DMS 273 (cell line): ENCODE results near the gene PIGT.
A peak's percentile ranks its signal among the peaks of the same experiment; 100 is the strongest.

Source experiments
- DNase-seq: peaks from one replicate; lab custom pipeline; 2025; ENCODE audit not compliant: unreplicated experiment; lab: John Stamatoyannopoulos, UW

The PIGT gene

DNA sequence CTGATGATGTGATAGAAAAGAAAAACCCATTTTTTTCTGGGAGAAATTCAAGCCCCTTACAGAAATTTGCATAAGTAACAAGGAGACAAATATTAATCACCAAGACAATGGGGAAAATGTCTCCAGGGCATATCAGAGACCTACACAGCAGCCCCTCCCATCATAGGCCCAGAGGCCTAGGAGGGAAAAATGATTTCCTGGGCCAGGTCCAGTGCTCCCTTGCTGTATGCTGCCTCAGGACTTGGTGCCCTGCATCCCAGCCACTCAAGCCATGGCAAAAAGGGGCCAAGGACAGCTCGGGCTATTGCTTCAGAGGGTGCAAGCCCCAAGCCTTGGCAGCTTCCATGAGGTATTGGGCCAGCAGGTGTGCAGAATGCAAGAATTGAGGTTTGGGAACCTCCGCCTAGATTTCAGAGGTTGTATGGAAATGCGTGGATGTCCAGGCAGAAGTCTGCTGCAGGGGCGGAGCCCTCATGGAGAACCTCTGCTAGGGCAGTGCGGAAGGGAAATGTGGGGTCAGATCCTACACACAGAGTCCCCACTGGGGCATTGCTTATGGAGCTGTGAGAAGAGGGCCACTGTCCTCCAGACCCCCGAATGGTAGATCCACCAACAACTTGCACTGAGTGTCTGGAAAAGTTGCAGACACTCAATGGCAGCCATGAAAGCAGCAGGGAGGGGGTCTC is 15.5 kb upstream of the PIGT start:
- DNase-seq, result no peak

DNA sequence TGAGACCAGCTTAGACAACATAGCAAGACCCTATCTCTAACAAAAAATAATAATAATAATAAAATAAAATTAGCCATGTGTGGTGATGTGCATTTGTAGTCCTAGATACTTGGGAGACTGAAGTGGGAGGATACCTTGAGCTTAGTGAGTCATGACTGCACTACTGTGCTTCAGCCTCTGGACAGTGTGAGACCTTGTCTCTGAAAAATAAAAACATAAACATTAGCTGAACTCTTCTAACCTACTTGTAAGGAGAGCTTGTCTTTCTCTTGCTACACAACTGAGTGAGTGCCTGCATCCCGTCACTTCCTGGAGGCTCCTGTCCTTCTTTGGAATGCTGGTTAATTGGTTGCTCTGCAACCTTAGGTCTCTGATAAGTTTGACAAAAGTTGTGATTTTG is 13.0 kb upstream of the PIGT start:
- no peak for DNase-seq

DNA sequence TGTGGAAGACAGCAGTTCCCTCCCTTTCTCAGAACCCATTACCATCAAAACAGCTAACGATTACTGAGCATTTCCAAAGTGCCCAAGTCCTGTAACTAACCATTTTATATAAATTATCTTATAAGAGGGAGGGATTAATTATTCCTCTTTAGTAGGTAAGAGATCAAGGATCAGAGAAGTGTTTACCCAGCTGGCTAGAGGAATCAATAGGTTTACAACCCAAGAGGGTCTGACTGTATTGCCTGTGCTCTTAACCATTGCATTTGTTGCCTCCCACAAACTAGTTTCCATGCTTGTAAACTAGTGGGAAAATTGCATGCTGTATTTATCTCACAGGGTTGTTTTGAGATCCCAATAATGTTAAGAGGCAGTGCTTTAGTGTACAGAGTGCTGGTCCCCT is 11.5 kb upstream of the PIGT start:
- no peak for DNase-seq

DNA sequence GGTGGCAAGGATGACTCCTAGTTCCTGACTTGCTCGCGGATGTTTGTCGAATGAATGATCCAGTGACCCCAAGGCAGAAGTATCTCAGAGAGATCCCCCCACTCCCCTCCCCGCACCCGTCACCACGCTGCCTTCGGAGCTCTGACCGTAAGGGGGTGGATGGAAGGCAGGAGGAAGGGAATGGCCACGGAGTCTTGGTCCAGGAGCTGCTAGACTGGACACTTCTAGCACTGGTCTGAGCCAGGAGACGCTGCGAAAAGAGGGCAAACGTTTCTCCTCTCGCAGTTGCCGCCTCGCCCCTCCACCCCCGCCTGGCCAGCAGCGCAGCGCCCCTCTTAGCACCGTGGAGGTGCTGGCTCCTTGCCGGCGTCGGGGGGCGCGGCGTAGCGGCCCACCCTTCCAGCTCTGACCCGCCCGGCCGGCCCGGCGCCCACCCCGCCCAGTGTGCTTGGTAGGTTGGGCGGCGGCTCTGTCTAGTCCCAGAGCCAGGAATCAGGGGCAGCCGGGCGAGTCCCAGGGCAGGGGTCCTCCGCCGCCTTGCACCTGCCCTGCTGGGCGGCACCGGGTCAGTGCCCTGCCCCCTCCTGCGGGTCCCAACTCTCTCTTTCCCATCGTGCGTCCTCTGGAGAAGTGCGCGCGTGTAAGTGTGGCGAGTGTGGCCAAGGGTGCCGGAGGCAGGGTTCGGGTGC is 10.2 kb upstream of the PIGT start:
- DNase-seq, result no peak

DNA sequence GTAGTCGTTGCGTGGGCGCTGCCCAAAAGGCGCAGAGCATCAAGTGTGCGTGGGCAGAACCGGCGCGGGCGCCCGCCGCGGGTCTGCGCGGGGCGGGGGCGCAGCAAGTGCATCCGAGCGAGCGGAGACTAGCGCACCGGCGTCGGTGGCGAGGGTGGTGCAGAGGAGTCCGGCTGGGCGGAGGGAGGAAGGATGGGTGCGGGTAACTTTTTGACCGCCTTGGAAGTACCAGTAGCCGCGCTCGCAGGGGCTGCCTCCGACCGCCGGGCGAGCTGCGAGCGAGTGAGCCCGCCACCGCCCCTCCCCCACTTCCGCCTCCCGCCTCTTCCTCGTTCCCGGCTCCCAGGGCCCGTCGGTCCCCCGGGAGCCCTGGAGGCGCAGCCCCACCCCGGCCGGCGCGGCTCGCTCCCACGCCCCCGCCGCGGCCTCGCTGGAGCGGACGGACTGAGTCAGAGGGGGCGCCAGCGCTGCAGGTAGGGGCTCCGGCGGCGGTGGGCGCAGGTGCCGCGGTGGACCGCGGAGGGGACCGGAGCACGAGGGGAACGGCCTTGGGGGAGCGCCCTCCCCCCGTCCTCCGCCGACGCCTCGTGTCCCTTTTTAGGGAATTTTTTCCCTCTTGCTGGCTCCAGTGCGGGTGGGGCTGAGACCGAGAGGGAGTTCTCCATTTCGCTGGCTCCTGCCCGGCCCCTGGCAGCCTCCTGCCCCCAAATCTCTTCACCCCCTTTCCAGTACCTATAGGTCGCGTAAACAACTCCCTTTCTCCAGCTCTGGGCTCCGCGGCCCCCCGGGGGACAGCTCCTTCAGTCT is 9.5 kb upstream of the PIGT start:
- DNase-seq, result peak; percentile 77

DNA sequence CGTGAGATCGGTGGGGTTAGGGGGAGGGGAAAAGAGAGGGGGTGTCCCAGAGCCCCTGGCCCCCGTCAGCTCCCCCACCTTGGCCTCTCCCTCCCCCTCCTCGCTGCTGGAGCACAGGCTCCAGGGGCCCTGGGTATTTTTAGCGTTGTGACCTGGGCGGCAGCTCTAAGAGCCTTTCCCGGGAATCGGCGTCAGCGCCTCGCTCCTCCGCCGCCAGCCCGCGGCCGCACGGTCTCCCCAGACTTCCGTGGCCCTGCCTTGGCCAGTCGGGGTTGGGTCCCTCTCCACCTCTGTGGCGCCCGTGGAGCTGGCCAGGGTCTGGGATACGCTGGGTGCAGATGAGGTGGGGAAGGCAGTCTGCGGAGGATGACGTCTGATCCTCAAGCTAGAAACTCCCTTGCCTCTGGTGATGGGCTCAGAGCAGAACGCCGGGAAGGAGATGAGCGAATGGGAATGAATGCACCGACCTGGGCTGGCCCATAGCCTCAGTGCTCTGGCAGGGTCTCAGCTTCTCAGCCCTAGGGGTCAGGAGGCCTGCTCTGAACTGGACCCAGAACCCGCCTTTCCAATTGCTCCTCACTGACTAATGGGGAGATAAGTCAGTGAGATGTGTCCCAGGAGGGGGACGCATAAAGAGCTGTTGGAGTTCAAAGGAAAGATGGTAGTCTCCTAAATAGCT is 8.7 kb upstream of the PIGT start:
- peak; percentile 63 for DNase-seq

DNA sequence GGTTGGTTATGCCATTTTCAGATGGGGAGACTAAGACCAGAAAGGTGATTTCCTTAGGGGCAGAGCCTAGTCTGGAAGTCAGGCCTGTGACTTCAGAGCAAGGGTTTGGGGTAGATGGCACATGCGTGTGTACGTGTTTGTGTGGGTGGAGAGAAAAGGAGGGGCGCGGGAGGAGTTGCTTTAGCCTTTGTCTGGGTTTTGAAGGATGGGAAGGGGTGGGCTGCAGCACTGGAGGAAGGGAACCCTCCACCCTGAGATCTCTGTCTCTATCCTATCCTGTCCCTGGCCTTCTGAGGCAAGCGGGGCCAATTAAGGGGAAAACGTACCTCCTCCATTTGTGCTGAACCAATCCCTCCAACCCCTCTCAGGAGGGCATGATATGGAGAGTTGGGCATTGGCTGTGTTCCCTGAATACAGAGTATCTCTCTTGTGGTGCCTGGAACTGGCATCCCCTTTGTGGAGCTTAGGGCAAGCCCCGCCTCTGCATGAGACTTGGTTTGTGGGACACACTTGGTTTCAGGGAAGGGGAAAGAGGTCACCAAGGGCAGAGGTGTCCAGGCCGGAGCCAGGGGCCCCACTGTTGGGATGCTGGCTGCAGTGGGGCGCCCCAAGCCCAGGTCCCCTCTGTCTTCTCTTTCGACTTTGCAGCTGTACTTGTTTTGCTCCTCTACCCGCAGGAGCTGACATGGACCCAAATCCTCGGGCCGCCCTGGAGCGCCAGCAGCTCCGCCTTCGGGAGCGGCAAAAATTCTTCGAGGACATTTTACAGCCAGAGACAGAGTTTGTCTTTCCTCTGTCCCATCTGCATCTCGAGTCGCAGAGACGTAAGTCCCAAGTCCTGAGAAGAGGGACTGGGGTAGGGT is 7.9 kb upstream of the PIGT start, which contains the start of gene DBNDD2:
Gene DBNDD2, plus strand, starts transcription at position 507 of the 863 bp plus-strand sequence. Its CDS starts 179 bp downstream, at position 686.
- DNase-seq, result no peak

DNA sequence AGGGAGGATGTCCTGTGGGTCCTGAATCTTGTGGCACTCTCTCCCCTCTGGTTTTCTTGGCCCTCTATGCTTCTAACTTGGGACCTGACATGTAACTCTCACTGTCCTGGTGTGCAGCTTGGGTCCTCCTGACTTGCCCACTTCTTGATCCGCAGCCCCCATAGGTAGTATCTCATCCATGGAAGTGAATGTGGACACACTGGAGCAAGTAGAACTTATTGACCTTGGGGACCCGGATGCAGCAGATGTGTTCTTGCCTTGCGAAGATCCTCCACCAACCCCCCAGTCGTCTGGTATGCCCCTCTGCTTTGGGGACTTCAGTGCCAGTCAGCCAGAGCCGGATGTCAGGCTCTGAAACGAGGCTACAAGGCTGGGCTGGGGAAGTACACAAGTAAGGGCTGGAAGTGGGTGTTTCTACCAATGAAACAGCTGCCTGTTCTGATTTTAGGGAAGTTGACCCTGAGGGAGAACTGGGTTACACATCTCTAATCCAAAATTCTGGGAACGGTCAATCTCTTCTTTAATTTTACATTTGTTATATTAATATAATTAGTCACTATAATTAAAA is 7.2 kb upstream of the PIGT start:
- no peak for DNase-seq

DNA sequence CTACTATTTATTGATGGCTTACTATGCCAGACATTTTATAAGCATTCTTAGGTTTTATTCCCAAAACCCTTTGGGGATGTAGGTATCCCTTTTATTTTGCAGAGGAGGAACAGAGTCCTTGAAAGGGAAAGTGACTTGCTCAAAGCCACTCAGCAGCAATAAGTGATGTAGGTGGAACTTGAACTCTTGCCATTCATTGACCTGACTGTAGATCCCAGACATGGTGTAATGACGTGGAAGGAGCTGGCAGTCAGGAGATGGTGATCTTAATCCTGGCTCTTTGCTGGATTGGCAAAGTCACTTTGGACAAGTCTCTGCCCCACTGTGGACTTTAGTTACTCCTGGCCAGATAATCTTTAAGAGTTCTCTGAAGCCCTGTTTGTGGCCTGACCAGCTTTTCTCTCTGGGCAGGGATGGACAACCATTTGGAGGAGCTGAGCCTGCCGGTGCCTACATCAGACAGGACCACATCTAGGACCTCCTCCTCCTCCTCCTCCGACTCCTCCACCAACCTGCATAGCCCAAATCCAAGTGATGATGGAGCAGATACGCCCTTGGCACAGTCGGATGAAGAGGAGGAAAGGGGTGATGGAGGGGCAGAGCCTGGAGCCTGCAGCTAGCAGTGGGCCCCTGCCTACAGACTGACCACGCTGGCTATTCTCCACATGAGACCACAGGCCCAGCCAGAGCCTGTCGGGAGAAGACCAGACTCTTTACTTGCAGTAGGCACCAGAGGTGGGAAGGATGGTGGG is 6.2 kb upstream of the PIGT start:
- no peak for DNase-seq

DNA sequence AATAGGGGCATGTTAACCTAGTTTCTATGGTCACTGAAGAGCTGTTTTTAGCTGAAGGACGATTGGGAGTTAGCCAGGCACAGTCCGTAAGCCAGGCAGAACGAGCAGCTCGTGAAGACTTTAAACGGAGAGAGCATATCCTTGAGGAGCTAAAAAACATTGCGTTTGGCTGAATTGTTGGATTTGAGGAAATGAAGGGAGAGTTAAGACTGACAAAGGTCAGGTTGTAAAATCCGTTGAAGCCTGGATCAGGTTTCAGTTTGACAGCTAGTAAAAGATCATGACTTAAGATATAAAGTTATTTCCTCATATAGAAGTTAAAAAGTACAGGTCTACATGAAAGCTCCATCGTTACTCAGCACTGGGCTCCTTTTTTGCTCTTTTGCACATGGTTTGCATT is 5.1 kb upstream of the PIGT start:
- DNase-seq, result no peak

DNA sequence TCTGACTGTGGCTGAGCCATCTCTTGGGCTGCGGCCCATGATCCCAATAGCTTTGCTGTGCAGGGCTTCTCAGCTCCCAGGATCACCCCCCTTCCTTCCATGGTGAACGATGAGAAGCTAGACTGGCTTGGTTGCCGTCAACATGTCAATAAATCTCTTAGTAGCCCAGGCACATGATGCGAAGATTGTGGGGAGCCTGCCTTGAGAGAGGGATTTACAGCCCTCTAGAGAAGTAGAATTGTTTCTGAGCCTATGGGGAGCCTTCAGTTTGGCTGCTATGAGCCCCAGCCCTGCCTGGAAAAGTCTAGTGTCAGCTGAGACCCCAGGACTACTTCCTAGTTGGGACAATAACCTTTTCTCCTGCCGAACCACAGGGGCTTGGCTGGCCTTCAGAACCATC is 3.3 kb upstream of the PIGT start:
- no peak for DNase-seq

DNA sequence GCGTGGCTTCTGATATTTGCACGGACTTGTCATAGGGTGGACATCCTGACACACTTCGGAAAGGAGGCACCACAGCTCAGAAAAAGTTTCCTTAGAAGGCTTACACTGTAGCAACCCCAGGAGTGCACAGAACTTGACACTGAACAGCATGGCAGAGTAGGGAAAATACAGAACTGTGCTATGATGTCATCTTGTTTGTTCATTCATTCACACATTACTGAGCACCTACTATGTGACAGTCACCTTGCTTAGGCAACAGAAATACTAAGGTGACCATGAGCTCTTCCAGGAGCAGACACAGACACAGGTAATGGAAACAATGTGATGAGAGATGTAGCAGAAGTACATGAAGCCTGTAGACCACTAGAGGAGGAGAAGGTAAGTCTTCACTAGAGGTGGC is 2.5 kb upstream of the PIGT start:
- no peak for DNase-seq

DNA sequence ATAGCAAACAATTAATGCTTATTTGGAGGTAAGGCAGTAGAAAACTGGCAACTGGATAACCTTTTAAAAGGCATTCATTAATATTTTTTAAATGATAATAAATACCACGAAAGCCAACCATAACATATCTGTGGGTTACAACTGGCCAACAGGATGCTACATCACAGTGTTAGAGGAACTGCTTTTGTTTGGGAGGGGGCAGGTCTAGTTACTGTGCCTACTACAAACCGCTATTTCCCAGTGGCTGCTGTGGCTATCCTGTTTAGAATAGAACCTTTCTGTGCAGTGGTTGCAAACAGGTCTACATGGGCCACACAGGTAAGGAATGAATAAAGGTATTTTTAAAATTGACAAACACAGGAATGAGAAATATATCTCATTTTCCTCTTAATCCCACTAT is 976 bp downstream of the PIGT start:
- no peak for DNase-seq

DNA sequence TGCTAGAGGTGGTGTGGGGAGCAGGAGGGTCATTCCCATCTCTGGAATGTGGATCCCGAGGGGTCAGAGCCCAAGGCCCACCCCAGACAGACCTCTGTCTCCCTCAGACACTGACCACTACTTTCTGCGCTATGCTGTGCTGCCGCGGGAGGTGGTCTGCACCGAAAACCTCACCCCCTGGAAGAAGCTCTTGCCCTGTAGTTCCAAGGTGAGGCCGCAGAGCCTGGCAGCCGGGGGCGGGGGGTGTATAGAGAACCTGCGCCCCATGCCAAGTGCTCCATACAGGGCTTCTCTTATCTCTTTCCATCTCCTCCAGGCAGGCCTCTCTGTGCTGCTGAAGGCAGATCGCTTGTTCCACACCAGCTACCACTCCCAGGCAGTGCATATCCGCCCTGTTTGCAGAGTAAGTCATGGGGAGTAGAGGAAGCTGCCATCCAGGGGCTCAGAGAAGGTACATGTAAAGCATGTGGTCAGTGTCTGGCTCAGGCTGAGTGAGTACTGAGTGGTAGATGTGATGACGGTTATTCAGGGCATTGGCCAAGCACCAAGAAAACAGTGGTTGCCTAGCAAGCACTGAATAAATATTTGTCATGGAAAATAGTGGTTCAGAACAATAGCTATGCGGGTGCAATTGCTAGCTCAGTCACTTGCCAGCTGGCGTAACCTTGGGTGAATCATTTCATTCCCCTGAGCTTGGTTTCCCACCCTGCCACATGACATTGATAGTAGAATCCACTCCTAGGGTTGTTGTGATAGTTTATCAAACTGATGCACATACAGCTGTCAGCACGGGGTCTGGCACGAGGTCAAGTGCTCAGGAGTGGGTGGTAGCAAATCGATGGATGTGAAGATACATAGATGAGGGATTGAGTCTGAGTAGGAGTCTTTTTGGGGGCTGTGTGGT is 3.5 kb downstream of the PIGT start:
- no peak for DNase-seq

DNA sequence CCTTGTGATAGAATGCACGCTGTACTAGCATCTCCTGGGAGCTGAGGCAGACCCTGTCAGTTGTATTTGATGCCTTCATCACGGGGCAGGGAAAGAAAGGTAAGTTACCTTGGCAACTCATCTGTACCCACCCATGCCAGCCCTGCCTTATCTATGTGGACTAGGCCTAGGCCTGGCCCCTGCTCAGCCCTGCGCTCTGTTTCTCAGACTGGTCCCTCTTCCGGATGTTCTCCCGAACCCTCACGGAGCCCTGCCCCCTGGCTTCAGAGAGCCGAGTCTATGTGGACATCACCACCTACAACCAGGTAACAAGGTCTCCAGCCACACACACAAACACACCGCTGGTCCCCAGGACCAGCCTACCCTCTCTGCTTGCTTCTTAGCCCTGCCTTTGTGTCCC is 4.2 kb downstream of the PIGT start:
- DNase-seq, result no peak

DNA sequence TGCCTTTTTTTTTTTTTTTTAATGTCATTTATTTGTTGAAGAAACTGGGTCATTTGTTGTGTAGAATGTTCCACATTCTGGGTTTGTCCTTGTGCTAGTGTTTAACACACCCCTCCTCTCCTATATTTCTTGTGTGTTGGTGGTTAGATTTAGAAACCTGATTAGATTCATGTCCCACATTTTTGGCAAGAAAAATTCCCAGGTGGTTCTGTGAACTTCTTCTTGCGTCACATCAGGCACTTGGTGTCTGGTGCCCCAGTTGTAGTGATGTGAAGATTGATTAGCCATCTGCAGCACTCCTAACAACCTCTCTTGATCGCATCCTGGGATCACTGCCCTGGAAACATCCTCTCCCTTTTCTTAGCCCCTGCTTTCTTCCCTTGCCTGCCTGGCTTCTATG is 7.8 kb downstream of the PIGT start:
- no peak for DNase-seq

DNA sequence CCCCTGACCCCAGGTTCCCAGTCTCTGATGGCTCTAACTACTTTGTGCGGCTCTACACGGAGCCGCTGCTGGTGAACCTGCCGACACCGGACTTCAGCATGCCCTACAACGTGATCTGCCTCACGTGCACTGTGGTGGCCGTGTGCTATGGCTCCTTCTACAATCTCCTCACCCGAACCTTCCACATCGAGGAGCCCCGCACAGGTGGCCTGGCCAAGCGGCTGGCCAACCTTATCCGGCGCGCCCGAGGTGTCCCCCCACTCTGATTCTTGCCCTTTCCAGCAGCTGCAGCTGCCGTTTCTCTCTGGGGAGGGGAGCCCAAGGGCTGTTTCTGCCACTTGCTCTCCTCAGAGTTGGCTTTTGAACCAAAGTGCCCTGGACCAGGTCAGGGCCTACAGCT is 9.6 kb downstream of the PIGT start:
- no peak for DNase-seq

DNA sequence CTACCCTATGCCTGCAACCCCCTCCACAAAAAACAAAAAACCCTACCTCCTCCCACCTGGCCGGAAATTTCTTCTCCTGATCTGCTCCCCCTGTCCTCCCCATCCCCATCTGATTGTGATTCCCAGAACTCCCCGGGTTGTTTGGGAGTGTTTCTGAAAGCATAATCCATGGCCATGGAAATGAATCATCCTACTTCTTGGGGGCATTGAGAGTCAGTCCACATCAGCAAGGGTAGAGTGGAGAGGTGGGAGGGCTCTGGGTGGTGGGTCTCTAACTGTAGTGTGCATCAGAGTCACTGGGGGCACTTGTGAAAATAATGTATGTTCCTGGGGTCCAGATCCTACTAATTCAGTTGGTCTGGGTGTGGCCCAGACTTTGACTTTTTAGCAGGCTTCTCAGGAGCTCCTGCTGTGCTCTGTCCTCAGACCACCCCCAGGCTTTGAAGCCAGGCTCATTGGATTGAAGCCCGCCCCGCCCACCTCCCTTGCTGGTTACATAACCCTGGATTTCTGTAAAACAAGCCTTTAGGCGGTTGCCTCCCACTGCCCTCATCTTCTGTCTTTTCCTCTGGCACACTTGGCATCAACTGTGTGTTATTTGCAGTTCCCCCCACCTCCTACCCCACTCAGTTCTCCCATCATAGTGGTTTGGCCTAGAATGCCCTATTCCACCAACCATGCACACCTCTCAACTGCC is 10.5 kb downstream of the PIGT start:
- peak; percentile 24 for DNase-seq
